Measurements from ENCODE around the gene NPHP1. TPM values are rescaled to one million over a fixed set of nuclear protein-coding genes. Genes with fewer than 3 reads are reported as not detected.
"Not testable (repeated sequence)": the region's sequence is repeated elsewhere in the genome, so short reads cannot be mapped to it uniquely, and the experiment has no call there.

NPHP1 gene
- total RNA-seq, 1 donor from 2014 or later = 5.2 TPM

DNA sequence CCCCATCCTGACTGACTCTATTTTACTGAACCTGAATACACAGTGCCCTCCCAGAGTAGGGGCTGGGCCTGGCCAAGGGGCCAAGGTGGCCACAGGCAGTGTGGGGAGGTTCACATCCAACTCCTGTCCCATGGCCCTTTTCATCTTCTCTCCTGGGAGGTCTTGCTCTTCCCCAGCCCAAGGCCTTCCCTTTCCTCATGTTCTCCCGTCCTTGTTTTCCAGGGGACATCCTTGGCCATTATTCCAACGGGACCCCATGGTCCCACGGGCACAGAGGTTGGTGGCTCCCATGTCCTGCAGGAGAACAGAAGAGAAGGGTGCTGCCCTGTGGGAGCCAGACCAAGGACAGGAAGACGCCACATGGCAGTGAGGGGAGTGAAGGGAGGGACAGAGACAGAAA lies 99.6 kb downstream of the NPHP1 start:
- DNase-seq (ENCODE audit: extremely low read depth, low read depth, low spot score) = no peak

DNA sequence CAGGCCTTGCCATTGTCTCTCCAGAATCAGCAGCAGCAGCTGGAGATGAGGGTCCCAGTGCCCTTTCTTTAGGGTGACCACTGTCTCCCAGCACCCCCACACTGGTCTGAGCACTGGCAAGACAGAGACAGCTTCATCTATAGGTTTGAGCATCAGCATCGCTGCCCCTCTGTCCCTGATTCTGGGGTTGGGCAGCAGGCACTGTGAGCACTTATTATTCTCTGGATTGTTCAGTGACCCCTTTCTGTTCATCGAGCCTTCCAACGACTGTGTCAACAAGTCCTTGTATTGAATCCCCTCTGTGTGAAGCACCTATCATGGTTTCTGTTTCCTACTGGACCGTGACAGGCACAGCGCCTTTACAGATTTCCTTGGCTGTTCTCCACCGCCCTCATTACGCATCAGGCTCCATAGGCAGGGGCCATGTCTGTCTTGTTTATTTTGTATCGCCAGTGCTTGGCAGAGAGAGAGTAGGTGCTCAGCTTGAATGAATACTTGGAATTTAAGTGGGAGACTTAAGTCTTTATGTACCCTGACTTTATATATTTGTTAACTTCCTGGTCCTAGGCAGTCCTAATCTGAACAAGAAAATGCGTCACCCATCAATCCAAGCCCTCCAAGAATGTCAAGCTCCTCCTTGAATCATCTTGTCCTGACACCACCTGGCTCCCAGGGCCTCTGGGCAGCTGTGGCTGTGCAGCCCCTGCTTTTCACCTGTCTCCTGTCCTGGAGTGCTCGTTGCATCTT lies 100.6 kb downstream of the NPHP1 start:
- no peak for DNase-seq (ENCODE audit: extremely low read depth, low read depth, low spot score)

- no peak for DNase-seq (ENCODE audit: extremely low read depth, low read depth, low spot score)
Measured at GRCh38 chr2:110103061-110103961, 101.5 kb downstream of the NPHP1 start.

DNA sequence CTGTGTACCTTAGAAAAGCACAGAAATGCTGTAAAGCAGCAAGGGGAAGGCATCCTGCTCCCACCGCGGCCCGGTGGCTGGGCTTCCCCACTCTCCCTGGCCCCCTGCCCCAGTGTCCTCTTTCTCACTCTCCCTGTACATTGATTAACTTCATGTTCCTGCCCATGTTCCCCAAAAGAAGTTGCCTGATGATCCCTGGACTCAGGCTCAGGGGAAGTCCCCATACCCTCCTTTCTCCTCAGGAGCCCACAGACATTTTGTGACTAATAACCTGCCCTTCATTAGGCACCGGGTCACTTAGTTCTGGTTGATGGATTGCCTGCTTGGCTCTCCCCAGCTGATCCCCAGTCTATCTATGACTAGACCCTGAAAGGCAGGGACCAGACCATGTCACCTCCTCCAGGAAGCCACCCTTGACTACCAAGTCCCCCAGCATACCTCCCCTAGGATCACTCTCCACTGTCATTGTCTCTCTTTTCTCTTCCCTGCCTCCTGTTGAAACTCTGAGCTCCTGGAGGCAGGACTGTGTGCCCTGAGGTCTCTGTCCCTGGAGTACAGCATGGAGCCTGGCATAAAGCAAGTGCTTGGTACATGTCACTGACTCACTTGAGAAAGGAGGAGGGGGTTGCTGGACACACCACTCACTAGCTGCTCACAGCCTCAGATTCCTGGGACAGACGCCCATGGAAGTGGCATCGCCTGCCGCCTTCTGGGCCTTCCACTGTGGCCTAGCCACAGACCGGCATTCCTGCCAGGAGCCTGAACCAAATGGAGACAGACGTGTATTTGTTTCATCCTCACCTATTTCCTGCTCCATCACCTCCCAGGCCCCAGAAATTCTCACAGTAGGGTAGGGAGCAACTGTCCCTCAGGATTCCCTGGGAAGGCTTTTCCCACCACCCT lies 102.7 kb downstream of the NPHP1 start:
- DNase-seq (ENCODE audit: extremely low read depth, low read depth, low spot score) = no peak

- DNase-seq (ENCODE audit: extremely low read depth, low read depth, low spot score) = peak; percentile 96
Measured at GRCh38 chr2:110101280-110101844, 103.5 kb downstream of the NPHP1 start.

GRCh38 chr2:110100880-110101279 lies 103.9 kb downstream of the NPHP1 start:
- not testable (repeated sequence) for DNase-seq (ENCODE audit: extremely low read depth, low read depth, low spot score)

DNA sequence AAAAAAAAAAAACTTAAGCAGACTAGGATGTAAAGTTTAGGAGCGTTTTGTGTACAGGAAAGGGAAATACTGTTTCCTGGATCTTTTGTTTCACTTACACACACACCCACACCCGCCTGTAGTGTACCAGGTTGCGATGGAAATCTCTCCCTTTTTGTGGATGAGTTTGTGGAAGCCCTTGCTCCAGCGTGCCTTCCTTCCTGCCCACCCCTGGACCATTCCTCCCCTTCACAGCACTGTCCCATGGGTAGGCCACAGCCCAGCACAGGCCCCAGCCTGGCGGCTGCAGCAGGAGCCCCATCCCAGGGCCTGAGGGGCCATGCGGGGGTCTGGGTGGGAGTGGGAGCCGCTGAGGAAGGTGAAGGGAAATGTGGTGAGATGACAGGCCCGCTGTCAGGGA lies 104.3 kb downstream of the NPHP1 start:
- DNase-seq (ENCODE audit: extremely low read depth, low read depth, low spot score) = no peak

DNA sequence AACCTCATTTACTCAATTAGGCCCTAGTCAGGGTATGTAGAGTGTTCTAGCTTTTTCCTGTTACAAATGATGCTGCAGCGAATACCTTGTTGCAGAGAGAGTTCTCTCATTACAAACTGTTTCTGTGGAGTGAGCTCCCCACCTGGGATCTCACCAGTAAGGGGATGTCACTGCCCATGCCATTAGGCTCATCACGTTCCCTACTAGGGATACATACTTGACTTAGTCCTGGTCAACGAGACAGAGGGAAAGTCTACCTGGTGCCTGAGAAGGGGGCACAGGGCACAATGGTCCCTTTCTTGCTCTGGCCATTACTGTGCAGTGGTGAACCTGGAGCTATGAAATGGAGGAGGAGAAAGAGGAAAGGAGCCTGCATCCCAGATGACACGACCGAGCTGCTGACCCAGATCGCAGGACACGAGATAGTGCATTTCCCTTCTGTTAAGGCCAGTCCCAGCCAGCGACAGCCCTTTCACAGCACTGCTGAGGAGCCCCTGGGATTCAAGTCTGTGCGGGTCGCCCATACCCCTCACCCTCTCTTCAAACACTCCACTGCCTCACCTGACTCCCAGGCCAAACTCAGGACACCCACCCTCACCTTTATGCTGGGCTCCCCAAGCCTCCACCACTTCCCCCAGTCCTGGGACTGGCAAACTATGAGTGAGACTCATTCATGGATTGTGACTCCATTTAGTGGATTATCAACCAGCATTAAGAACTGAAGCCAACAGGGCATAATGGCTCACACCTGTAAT lies 105.2 kb downstream of the NPHP1 start:
- DNase-seq (ENCODE audit: extremely low read depth, low read depth, low spot score) = no peak

- DNase-seq (ENCODE audit: extremely low read depth, low read depth, low spot score) = no peak
Measured at GRCh38 chr2:110099038-110099425, 105.8 kb downstream of the NPHP1 start.

- DNase-seq (ENCODE audit: extremely low read depth, low read depth, low spot score) = no peak
Measured at GRCh38 chr2:110097506-110098220, 107.2 kb downstream of the NPHP1 start.

GRCh38 chr2:110095994-110096633 lies 108.7 kb downstream of the NPHP1 start:
- DNase-seq (ENCODE audit: extremely low read depth, low read depth, low spot score) = no peak

DNA sequence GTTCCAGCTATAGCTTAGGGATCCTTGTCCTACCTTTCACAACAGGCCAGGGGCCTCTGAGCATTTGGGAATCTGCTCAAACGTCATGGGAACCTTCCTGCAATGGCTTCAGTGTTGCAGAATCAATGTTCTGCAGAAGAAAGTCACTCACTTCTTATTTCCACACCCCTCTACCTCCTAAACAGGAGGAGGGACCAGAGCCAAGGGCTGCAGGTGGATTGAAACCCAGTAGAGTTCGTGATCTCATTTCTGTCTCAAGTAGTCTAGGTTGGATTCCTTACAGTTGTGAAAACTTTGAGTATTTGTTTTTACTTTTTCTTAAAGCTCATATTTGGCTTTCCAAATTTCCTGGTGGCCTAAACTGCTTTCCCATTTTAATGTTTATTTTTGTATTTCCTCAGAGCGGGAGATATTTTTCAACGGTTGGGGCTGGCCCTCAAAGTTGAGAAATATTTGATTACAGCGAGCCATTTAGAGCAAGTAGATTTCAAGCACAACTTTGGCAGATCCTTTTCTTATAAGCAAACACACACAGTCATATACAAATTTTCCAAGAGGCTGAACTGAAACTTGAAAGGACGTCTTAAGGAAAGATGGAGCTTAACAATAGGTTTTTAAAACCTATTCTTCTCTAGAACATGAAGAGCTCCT lies 109.8 kb downstream of the NPHP1 start:
- not testable (repeated sequence) for DNase-seq (ENCODE audit: extremely low read depth, low read depth, low spot score)

- DNase-seq (ENCODE audit: extremely low read depth, low read depth, low spot score) = not testable (repeated sequence)
Measured at GRCh38 chr2:110093924-110094323, 110.9 kb downstream of the NPHP1 start.

DNA sequence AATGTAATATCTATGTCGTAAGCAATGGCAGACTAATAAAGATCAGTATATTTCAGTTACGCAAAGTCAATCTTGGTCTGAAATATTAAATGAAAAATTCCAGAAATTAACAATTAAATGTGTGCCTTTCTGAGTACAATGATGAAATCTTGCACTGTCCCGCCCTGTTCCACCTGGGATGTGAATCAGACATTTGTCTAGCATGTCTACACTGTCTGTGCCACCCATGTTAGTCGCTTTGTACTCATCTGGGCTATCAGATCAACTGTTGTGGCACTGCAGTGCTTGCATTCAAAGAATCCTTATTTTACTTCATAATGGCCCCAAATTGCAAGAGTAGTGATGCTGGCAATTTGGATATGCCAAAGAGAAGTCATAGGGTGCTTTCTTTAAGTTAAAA lies 114.6 kb downstream of the NPHP1 start:
- DNase-seq (ENCODE audit: extremely low read depth, low read depth, low spot score) = not testable (repeated sequence)

DNA sequence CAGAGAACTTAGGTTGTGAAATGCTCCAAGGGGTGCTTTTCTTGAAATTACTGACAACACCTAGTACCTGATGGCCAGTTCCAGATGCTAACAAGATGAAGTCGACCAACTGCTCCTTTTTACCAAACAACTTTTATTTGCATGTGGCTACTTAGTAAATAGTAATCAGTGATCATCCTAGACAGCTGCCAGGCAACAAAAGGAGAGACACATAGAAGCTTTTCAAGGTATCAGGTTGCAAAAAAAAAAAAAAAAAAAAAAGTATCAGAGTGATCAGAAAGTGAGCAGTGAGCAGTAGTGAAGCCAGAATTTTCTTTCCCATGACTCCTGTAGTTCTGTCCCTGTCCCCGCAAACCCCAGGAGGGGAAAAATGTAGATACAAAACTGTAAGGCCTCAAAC lies 121.1 kb downstream of the NPHP1 start:
- not testable (repeated sequence) for DNase-seq (ENCODE audit: extremely low read depth, low read depth, low spot score)

- not testable (repeated sequence) for DNase-seq (ENCODE audit: extremely low read depth, low read depth, low spot score)
Measured at GRCh38 chr2:110083162-110083561, 121.7 kb downstream of the NPHP1 start.

DNA sequence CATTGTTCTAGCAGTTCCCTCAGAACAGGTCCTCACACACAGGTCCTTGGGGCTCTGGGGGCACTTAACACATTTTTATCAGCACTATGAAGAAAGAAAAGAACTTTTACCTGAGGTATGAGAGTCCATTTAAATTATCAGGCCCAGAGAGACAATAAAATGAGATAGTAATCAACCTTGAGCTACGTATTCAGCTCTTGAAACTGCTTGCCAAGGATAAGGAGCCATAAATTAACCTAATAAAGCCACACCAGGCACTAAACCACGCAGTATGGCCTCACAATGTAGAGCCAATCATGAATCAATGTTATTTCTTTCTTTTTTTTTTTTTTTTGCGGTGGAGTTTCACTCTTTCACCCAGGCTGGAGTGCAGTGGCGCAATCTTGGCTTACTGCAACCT lies 126.7 kb downstream of the NPHP1 start:
- DNase-seq (ENCODE audit: extremely low read depth, low read depth, low spot score) = not testable (repeated sequence)

GRCh38 chr2:110075896-110076295 lies 128.9 kb downstream of the NPHP1 start:
- not testable (repeated sequence) for DNase-seq (ENCODE audit: extremely low read depth, low read depth, low spot score)
